Astrocyte of the spinal cord (primary cell): ENCODE data around the gene CTDSPL2.

ENCODE experiments used
- DNase-seq: peaks from one replicate; pipeline ENCODE4 v3.0.0; 2011; ENCODE audit warnings: low read depth, low spot score
- H3K4me3 ChIP-seq: 2 replicates; pipeline ENCODE4 v1.5.1; 2011; ENCODE audit warnings: low read depth, mild to moderate bottlenecking, low read length, moderate library complexity
- CTCF ChIP-seq: IDR thresholded peaks from 2 replicates; pipeline ENCODE4 v1.5.1; 2012; ENCODE audit warnings: low read depth, mild to moderate bottlenecking, low read length, inconsistent platforms
- in situ Hi-C: cut with HindIII; loops from 2 replicates; pipeline ENCODE4 v1.10.0; 2017; ENCODE audit warnings: low sequenced_read_pairs

The CTDSPL2 gene

DNA sequence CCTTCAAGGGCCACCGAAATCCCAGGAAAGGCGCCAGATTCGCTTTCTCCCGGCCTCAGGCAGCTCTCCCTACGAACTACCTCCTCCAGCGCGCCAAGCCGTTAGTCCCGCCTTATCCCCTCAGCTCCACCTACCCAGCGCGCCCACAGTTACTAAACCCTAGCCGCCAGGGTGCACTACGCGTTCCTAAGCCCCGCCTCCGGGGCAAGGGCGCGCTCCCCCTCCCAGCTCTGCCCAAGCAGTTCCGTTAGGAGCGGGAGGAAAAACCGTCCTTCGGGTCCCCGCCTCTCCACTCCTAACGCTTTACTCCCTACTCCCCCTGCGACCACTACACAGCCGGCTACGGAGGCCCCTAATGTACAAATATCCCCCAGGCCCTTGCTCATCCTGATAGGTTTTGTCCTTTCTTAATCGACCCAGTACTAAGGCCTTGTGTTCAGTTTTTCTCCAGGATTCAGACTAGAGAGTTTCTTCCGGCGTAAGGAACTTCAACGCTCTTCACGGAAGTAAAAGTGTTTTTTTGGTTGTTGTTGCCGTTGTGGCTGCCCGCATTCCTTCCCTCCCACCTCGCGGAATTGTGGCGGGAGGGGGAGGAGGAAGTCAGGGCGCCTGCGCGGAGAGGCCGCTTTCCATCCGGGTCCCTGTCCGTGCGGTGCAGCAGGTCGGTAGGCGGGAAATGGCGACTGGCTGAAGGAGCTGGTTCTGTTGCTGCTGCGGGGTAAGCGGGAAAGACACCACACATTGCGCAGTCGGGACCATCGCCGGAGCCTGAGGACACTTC is at the start of gene CTDSPL2:
Gene CTDSPL2, plus strand, starts transcription at position 655 of the 781 bp plus-strand sequence. CDS start 31,386 bp downstream, outside the sequence.
- in situ Hi-C loops: no loop called here
- TF ChIP-seq CTCF: peak; percentile 34
- DNase-seq: peak; percentile 100
- H3K4me3 ChIP-seq: peak within 1 kb of the TSS; percentile 90

DNA sequence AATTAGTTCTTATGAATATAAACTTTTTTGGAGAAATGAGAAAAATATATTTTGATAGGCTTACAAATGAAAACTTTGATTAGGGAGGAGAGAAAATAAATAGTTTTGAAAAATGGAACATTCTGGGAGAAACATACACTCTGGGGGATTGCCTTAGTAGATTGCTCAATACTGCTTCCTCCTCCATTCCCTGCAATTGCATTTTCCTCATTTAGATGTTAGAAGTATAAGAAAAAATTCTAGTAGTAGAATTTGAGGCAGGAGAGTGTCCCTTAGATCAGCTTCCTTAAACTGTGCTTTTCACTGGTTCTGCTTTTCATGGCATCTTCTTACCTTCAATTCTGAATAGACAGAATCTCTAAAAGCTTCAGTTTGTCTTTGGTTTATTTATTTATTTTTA is 46.2 kb upstream of the CTDSPL2 start:
- DNase-seq: no peak
- TF ChIP-seq CTCF: no peak
- H3K4me3 ChIP-seq: no peak overlapping the region
- in situ Hi-C loops: no loop called here

GRCh38 chr15:44385344-44385942 is 42.0 kb upstream of the CTDSPL2 start:
- no peak overlapping the region for H3K4me3 ChIP-seq
- no peak for DNase-seq
- no peak for TF ChIP-seq CTCF
- in situ Hi-C loops: no loop called here

- in situ Hi-C loops: no loop called here
- no peak overlapping the region for H3K4me3 ChIP-seq
- no peak for TF ChIP-seq CTCF
- DNase-seq: no peak
Measured at GRCh38 chr15:44394062-44394461, 33.4 kb upstream of the CTDSPL2 start.

- no peak for DNase-seq
- in situ Hi-C loops: no loop called here
- TF ChIP-seq CTCF: no peak
Measured at GRCh38 chr15:44394562-44394961, 32.9 kb upstream of the CTDSPL2 start.

DNA sequence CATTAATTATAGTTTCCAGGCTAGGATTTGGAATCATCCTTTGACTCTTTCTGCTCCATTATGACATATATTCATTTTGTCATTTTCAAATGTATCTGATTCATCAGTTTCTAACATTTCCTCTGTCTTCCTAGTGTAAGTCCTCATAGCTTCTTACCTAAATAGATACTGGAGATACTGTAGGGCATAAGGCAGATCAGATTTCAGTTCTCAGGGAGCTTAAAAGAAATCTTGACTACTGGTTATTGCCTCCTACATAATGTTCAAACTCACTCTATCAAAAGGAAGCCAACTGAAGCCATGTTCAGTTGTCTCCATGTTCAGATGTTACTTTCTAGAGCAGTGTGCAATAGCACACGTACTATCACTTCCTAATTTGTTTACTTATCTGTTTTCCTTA is 29.6 kb upstream of the CTDSPL2 start:
- no peak for TF ChIP-seq CTCF
- no peak for DNase-seq
- H3K4me3 ChIP-seq: no peak overlapping the region
- in situ Hi-C loops: no loop called here

More at GRCh38 chr15:44394562-44394961, 32.9 kb upstream of the CTDSPL2 start:
- H3K4me3 ChIP-seq: no peak overlapping the region
